ENCODE measurements around the gene MBOAT2. TPM values are rescaled to one million over a fixed set of nuclear protein-coding genes. Genes with fewer than 3 reads are reported as not detected.

MBOAT2 gene
- total RNA-seq, 4 donors from 2014 or later = 20.0 to 83.0 (median 30.3) TPM

GRCh38 chr2:9037166-9037565 is 33.7 kb upstream of the MBOAT2 start:
- intact Hi-C loops (cut with DNase I; ENCODE audit: low total_unique reads) = no loop called here
- no peaks in the 10 kb centered on the region for H3K9me3 ChIP-seq
- DNase-seq = no peak
- H3K27ac ChIP-seq = no peak overlapping the region
- no peak for TF ChIP-seq POLR2A (IDR thresholded peaks at IDR 0.05)
- no peak for TF ChIP-seq CTCF (IDR thresholded peaks at IDR 0.05)
- H3K4me3 ChIP-seq = no peak overlapping the region
- no peaks in the 10 kb centered on the region for H3K36me3 ChIP-seq
- H3K4me1 ChIP-seq = no peaks in the 10 kb centered on the region
- H3K27me3 ChIP-seq = no peaks in the 10 kb centered on the region

GRCh38 chr2:9033385-9034168 is 30.1 kb upstream of the MBOAT2 start:
- Histone ChIP-seq H3K9me3 (no peaks in the 10 kb centered on the region), H3K36me3 (no peaks in the 10 kb centered on the region), H3K27ac (no peak overlapping the region), H3K4me1 (no peaks in the 10 kb centered on the region), H3K27me3 (no peaks in the 10 kb centered on the region), H3K4me3 (no peak overlapping the region)
- DNase-seq = no peak
- intact Hi-C loops (cut with DNase I; ENCODE audit: low total_unique reads) = no loop called here
- no peak for TF ChIP-seq POLR2A (IDR thresholded peaks at IDR 0.05)
- TF ChIP-seq CTCF (IDR thresholded peaks at IDR 0.05) = no peak

- DNase-seq = no peak
- intact Hi-C loops (cut with DNase I; ENCODE audit: low total_unique reads) = no loop called here
- Histone ChIP-seq H3K4me1 (no peaks in the 10 kb centered on the region), H3K27ac (no peak overlapping the region), H3K9me3 (no peaks in the 10 kb centered on the region), H3K4me3 (no peak overlapping the region), H3K27me3 (no peaks in the 10 kb centered on the region), H3K36me3 (no peaks in the 10 kb centered on the region)
- TF ChIP-seq CTCF (IDR thresholded peaks at IDR 0.05) = no peak
- no peak for TF ChIP-seq POLR2A (IDR thresholded peaks at IDR 0.05)
Observed at GRCh38 chr2:9032536-9033255, 29.2 kb upstream of the MBOAT2 start.

GRCh38 chr2:9032121-9032520 is 28.6 kb upstream of the MBOAT2 start:
- H3K9me3 ChIP-seq = no peaks in the 10 kb centered on the region
- H3K27me3 ChIP-seq = no peaks in the 10 kb centered on the region
- no peaks in the 10 kb centered on the region for H3K4me1 ChIP-seq
- no peak overlapping the region for H3K27ac ChIP-seq
- TF ChIP-seq POLR2A (IDR thresholded peaks at IDR 0.05) (no peak), CTCF (IDR thresholded peaks at IDR 0.05) (no peak)
- no peak overlapping the region for H3K4me3 ChIP-seq
- intact Hi-C loops (cut with DNase I; ENCODE audit: low total_unique reads) = no loop called here
- H3K36me3 ChIP-seq = no peaks in the 10 kb centered on the region
- no peak for DNase-seq

GRCh38 chr2:9031246-9031645 is 27.8 kb upstream of the MBOAT2 start:
- intact Hi-C loops (cut with DNase I; ENCODE audit: low total_unique reads) = no loop called here
- H3K36me3 ChIP-seq = no peaks in the 10 kb centered on the region
- H3K4me1 ChIP-seq = no peaks in the 10 kb centered on the region
- no peak overlapping the region for H3K4me3 ChIP-seq
- H3K27ac ChIP-seq = no peak overlapping the region
- no peak for DNase-seq
- H3K9me3 ChIP-seq = no peaks in the 10 kb centered on the region
- H3K27me3 ChIP-seq = no peaks in the 10 kb centered on the region
- no peak for TF ChIP-seq POLR2A (IDR thresholded peaks at IDR 0.05)
